ENCODE data around the gene GID8.

DNA sequence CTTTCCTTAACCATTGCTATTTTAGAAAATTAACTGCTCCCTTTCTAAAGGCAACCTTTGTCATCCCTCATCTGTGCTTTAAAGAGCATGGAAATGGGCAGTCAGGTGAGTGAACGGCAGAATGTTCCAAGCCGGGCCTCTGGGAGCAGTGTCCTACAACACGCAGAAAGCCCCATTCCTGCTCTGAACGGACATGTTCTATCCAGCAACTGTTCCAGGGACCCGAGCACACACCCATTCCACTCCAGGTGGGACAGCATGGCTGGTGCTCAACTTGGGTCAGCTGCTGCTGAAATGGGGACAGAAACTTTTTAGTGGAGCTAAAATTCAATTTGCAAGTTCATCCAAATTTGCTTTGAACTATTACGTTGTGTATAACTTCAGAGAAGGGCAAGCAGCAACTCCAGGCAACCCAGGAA, 38.3 kb upstream of the GID8 start:
- TF ChIP-seq POLR2A (IDR thresholded peaks at IDR 0.05): no peak
- TF ChIP-seq, protein P1, sequence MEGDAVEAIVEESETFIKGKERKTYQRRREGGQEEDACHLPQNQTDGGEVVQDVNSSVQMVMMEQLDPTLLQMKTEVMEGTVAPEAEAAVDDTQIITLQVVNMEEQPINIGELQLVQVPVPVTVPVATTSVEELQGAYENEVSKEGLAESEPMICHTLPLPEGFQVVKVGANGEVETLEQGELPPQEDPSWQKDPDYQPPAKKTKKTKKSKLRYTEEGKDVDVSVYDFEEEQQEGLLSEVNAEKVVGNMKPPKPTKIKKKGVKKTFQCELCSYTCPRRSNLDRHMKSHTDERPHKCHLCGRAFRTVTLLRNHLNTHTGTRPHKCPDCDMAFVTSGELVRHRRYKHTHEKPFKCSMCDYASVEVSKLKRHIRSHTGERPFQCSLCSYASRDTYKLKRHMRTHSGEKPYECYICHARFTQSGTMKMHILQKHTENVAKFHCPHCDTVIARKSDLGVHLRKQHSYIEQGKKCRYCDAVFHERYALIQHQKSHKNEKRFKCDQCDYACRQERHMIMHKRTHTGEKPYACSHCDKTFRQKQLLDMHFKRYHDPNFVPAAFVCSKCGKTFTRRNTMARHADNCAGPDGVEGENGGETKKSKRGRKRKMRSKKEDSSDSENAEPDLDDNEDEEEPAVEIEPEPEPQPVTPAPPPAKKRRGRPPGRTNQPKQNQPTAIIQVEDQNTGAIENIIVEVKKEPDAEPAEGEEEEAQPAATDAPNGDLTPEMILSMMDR (IDR thresholded peaks at IDR 0.05): no peak
- TF ChIP-seq POLR2AphosphoS5 (IDR thresholded peaks at IDR 0.05): no peak
- no peak for TF ChIP-seq EP300 (IDR thresholded peaks at IDR 0.05)
